GM21367 (cell line): ENCODE measurements around the gene HNF4A.
"Not testable (repeated sequence)": the region's sequence is repeated elsewhere in the genome, so short reads cannot be mapped to it uniquely, and the experiment has no call there.

Source experiments
- ATAC-seq: cut with Tn5 transposase; IDR thresholded peaks from one replicate; pipeline ENCODE4 v1.9.1; 2021; ENCODE audit not compliant: unreplicated experiment

The HNF4A gene

DNA sequence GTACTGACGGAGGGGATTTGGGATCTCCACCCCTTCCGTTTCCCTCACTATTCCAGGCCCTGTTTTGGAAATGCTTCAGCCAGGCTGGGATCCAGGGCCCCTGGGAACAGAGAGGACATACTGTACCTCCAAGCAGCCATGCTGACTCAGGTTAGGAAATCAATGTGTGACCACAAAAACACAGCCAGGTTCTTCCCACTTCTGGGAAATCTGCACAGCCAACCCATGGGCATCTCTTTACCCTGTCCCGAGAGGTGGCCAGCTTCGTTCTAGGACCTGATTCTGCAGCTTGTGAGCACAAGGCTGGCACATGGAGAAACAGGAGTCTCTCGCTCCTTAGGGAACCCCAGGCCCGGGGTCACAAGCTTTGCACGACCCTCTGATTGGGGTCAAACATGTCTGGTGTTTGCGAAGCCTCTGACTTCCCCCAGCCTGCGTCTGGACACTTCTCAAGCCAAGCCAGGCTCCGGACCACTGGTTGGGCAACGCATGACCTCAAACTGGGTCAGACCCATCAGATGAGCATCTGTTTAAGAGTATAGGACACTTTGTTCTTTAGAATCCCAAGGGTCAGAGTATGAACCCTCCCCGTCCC is 111.9 kb downstream of the HNF4A start:
- ATAC-seq, result no peak

GRCh38 chr20:44468044-44468782 is 112.7 kb downstream of the HNF4A start:
- ATAC-seq, result no peak

GRCh38 chr20:44470327-44470726 is 114.8 kb downstream of the HNF4A start:
- no peak for ATAC-seq

DNA sequence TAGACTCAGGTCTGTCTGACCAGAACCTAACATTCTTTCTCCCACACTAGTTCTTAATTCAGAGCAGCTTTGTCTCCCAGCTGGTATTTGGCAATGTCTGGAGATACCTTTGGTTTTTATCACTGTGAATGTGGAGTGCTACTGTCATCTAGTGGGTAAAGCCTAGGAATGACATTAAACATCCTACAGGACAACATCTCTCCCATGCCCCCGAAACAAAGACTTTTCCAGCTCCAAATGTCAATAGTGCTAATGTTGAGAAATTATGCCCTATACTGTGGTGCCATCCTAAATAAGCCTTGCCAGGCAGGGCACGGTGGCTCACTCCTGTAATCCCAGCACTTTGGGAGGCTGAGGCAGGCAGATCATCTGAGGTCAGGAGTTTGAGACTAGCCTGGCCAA is 116.0 kb downstream of the HNF4A start:
- no peak for ATAC-seq

DNA sequence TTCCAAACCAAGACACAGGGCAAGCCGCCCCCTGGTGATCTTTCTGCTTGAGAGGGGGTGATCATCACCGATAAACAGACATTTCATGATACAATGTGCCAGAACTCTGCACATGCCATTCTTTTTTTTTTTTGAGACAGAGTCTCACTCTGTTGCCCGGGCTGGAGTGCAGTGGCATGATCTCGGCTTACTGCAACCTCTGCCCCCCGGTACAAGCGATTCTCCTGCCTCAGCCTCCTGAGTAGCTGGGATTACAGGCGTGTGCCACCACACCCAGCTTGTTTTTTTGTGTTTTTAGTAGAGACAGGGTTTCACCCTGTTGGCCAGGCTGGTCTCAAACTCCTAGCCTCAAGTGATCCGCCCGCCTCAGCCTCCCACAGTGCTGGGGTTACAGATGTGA is 116.8 kb downstream of the HNF4A start:
- ATAC-seq, result not testable (repeated sequence)

GRCh38 chr20:44475372-44475693 is 119.8 kb downstream of the HNF4A start:
- no peak for ATAC-seq

DNA sequence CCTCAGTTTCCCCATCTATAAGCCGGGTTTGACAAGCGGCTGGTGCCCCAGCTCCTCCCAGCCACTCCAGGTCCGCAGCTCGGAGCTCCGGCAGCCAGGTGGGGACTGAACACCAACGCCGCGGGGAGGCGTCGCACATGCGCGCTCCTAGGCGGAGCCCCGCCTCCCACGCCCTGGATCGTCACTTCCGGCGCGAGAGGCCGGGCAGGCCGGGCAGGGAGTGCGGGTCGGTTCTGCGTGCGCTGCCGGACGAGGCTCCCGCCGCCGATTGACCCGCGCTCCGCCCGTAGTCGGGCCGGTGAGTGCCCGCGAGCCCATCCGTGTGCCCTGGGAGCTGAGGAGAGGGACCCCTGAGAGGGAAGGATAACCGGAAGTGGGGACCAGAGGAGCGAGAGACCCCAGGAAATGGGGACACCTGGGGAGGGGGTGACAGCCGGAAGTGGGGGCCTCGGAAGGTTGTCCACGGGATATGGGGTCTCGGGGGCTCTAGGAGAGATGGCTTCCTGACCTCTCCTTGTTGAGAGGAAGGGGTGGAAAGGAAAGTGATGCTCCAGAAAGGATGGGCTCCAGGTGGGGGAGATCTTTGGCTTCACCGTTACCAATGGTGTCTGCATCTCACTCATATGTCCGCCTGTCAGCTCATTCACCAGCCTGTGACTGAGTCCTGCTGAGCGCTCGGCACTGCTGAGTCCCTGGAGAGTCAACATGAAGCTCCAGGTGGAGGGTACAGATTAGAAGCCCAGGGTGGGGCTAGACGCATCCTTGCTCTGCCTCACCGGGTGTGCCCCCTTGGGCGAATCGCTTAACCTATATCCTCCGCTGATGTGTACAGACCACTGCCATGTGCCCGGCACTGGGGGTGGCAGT is 120.4 kb downstream of the HNF4A start, which contains the start of gene TTPAL:
Gene TTPAL (plus strand): TSS at position 181 of the 867 bp plus-strand sequence. CDS start 4,126 bp downstream, outside the sequence.
- peak; percentile 86 for ATAC-seq

- no peak for ATAC-seq
Measured at GRCh38 chr20:44477151-44477550, 121.7 kb downstream of the HNF4A start.

- no peak for ATAC-seq
Measured at GRCh38 chr20:44478206-44478605, 122.7 kb downstream of the HNF4A start.

GRCh38 chr20:44479643-44480042 is 124.1 kb downstream of the HNF4A start:
- ATAC-seq, result no peak

DNA sequence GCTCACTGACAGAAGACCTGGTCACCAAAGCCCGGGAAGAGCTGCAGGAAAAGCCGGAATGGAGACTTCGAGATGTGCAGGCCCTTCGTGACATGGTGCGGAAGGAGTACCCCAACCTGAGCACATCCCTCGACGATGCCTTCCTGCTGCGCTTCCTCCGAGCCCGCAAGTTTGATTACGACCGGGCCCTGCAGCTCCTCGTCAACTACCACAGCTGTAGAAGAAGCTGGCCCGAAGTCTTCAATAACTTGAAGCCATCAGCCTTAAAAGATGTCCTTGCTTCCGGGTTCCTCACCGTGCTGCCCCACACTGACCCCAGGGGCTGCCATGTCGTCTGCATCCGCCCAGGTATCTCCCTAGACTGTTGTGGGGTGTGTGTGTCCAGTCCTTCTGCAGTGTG is 124.6 kb downstream of the HNF4A start:
- no peak for ATAC-seq

DNA sequence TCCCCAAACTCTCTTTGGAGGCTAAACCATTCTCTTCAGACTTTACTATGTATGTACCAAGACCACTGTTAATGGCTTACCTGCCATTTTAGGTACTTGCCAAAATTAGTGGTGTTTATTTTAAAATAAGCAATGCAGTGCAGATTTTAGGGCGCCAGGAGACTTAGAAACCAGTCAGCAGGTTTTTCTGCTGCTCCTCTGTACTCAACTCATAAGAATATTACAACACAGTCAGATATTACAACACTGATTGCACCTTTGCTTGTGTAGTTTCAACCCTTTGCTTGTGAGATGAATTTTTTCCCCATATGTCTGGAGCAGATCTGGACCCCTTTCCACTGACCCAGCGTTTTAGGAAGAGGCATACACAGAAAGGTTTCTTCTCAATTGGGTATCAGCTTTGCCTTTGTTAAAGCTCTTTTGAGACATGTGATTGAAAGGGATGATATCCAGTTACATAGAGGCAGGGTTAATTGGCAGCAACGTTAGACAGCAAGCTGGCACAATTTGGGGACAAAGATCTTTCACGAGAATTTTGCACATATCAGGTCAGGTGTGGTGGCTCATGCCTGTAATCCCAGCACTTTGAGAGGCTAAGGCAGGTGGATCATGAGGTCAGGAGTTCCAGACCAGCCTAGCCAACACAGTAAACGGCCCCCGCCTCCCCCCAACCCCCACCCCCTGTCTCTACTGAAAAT is 126.4 kb downstream of the HNF4A start:
- ATAC-seq, result no peak

DNA sequence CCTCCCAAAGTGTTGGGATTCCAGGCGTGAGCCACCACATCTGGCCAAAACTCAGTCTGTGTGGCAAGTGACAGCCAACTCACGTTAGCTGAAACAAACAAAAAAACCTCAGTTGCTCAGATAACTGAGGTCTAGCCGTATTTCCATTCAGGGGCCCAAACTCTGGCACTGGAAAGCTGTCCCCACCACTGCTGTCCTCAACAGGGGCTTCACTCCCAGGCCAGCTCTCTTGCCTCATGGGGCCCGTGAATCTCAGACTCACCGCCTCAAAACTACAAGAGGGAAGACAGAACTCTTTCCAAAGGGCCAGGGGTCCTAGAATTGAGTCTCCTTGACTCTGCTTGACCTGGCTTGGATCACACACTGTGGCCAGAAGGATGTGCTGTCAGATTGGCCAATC is 127.6 kb downstream of the HNF4A start:
- ATAC-seq, result no peak
